SIG-M5 treated with dmso at 0.1 percent for 504 hours (cell line): ENCODE data around the gene MCL1.

ENCODE experiments used
- DNase-seq: peaks from one replicate; lab custom pipeline; 2025; ENCODE audit not compliant: unreplicated experiment; lab: John Stamatoyannopoulos, UW

MCL1 gene

GRCh38 chr1:150543500-150544143 is 35.8 kb downstream of the MCL1 start:
- DNase-seq, result no peak

- no peak for DNase-seq
Measured at GRCh38 chr1:150537732-150538684, 41.4 kb downstream of the MCL1 start.

- no peak for DNase-seq
Measured at GRCh38 chr1:150536836-150537731, 42.3 kb downstream of the MCL1 start.

- no peak for DNase-seq
Measured at GRCh38 chr1:150535511-150536287, 43.7 kb downstream of the MCL1 start.

DNA sequence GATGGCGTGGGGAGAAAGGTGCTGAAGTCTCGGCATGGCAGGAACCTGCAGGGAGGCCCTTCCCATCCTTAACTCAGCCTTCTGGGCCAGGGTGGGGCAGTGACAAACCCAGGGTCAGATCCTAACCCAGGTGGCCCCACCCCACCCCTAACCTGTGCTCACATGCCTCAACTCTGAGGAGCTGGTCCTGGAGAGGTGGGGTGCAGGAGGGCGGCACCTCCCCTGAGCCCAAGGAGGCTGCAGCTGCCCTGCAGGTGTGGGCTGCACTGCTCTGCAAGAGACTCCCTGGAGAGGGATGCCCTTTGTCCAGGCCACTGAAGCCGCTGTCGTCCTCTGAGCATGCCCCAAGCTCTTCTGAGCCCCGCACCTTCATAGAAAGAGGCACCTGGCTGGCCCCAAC is 45.4 kb downstream of the MCL1 start:
- no peak for DNase-seq

DNA sequence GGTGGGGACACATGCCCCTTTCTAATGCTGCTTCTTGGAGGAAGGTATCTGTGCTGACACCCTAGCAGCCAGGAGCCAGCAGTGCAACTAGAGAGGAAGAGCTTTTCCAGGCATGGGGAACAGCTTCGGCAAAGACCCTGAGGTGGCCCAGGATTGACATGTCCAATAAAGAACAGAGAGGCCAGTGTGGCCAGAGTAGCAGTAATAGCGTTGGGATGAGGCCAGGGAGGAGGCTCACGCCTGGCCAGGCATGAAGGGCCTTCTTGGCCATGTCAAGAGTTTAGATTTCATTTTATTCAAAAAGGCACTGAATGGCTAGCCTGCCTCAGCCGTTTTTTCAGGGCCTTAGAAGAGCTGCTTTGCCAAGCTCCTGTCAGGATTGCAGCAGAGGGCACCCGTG is 46.5 kb downstream of the MCL1 start:
- no peak for DNase-seq

GRCh38 chr1:150530491-150531159 is 48.8 kb downstream of the MCL1 start:
- DNase-seq, result no peak

- no peak for DNase-seq
Measured at GRCh38 chr1:150529017-150529416, 50.4 kb downstream of the MCL1 start.

GRCh38 chr1:150528196-150528595 is 51.2 kb downstream of the MCL1 start:
- no peak for DNase-seq

GRCh38 chr1:150525348-150525747 is 54.1 kb downstream of the MCL1 start:
- DNase-seq, result no peak
